GM18511 (cell line): Measurements from ENCODE around the gene SLC4A1AP.

Experiments
- ATAC-seq: cut with Tn5 transposase; IDR thresholded peaks from one replicate; pipeline ENCODE4 v1.9.1; 2021; ENCODE audit warnings: mild to moderate bottlenecking, moderate library complexity; ENCODE audit not compliant: unreplicated experiment

The SLC4A1AP gene

DNA sequence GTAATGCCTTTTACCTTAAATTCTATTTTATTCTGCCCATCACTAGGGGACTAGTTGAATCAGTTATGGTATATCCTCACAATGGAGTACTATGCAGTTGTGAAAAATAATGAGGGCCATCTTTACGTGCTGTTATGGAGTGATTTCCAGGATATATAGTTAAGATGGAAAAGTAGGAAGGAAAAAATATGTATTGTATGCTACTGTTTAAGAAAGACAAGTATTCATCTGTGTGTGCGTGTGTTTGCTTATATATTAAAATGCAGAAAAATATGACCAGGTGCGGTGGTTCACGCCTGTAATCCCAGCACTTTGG, 75.3 kb downstream of the SLC4A1AP start:
- no peak for ATAC-seq

DNA sequence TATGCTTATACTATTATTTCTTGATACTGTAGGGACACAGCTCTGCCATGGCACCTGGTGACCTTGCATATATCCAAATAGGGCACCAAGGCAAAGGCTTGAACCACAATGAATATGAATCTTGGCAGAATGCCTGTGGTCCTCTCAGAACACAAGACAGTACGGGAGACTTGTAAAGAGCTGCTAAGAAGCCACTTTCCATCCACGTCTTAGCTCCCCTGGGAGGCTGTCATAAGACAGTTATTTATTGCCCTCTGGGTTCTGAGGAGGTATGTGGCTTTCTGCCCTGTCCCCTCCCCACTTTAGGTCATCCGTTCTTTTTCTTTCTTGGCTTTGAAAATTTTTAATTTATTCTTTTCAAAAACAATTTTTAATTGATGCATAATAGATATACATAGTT, 78.0 kb downstream of the SLC4A1AP start:
- ATAC-seq, result no peak

DNA sequence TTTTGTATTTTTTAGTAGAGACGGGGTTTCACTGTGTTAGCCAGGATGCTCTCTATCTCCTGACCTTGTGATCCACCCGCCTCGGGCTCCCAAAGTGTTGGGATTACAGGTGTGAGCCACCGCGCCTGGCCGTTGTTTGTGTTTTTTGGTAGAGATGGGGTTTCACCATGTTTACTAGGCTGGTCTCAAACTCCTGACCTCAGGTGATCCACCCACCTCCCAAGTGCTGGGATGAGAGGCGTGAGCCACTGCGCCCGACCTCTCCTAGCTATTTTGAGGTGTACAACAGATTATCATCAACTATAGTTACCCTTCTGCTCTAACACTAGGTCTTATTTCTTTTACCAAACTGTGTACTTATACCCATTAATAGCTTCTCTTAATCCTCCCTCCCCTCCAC, 78.9 kb downstream of the SLC4A1AP start:
- no peak for ATAC-seq
